Neural progenitor cell (in vitro differentiated cells): ENCODE measurements around the gene MLH1. TPM values are rescaled to one million over a fixed set of nuclear protein-coding genes. Genes with fewer than 3 reads are reported as not detected.

ENCODE experiments used
- DNase-seq: peaks from one replicate; pipeline ENCODE4 v3.0.0-alpha.2; 2016; ENCODE audit warnings: low spot score
- H2AFZ ChIP-seq: fragments of 200-600 bp; sonication (generic); replicated peaks from 2 replicates; pipeline ENCODE4 v1.6.1; 2016; ENCODE audit warnings: antibody characterized with exemption
- H3F3A ChIP-seq: fragments of 200-600 bp; sonication (generic); 2 replicates; pipeline ENCODE4 v1.6.1; 2016; ENCODE audit warnings: antibody characterized with exemption, low read depth
- H3K27ac ChIP-seq: fragments of 200-600 bp; sonication (generic); 2 replicates; pipeline ENCODE4 v1.5.1; 2016; ENCODE audit warnings: mild to moderate bottlenecking
- H3K27me3 ChIP-seq: fragments of 200-600 bp; sonication (generic); 2 replicates; pipeline ENCODE4 v1.6.1; 2016; ENCODE audit warnings: mild to moderate bottlenecking, moderate library complexity
- H3K36me3 ChIP-seq: fragments of 200-600 bp; sonication (generic); 2 replicates; pipeline ENCODE4 v1.5.1; 2016
- H3K4me1 ChIP-seq: fragments of 200-600 bp; sonication (generic); 2 replicates; pipeline ENCODE4 v1.6.1; 2016; ENCODE audit warnings: mixed run types
- H3K4me2 ChIP-seq: fragments of 200-600 bp; sonication (generic); 2 replicates; pipeline ENCODE4 v1.6.1; 2016
- H3K4me3 ChIP-seq: fragments of 200-600 bp; sonication (generic); 2 replicates; pipeline ENCODE4 v1.5.1; 2016
- H3K79me2 ChIP-seq: fragments of 200-600 bp; sonication (generic); 2 replicates; pipeline ENCODE4 v1.6.1; 2016; ENCODE audit warnings: low read depth
- H3K9ac ChIP-seq: fragments of 200-600 bp; sonication (generic); 2 replicates; pipeline ENCODE4 v1.6.1; 2016
- H3K9me3 ChIP-seq: fragments of 200-600 bp; sonication (generic); 2 replicates; pipeline ENCODE4 v1.5.1; 2016; ENCODE audit warnings: low read depth
- H4K20me1 ChIP-seq: fragments of 200-600 bp; sonication (generic); 2 replicates; pipeline ENCODE4 v1.6.1; 2016; ENCODE audit warnings: low read depth
- H3K27ac Mint-ChIP-seq: 3 replicates; pipeline ENCODE4 v1.8.0; 2021; ENCODE audit warnings: mixed read lengths
- H3K27me3 Mint-ChIP-seq: 2 replicates; pipeline ENCODE4 v1.8.0; 2022; ENCODE audit warnings: low read depth, mild to moderate bottlenecking, inconsistent platforms, moderate library complexity, mixed read lengths; ENCODE audit not compliant: insufficient read depth
- H3K36me3 Mint-ChIP-seq: 3 replicates; pipeline ENCODE4 v1.8.0; 2021; ENCODE audit warnings: mixed read lengths
- H3K4me1 Mint-ChIP-seq: 3 replicates; pipeline ENCODE4 v1.8.0; 2021; ENCODE audit warnings: mixed read lengths
- H3K4me3 Mint-ChIP-seq: 3 replicates; pipeline ENCODE4 v1.8.0; 2021; ENCODE audit warnings: mild to moderate bottlenecking, moderate library complexity, mixed read lengths
- H3K9me3 Mint-ChIP-seq: 3 replicates; pipeline ENCODE4 v1.8.0; 2020; ENCODE audit warnings: mixed read lengths
- CTCF ChIP-seq: fragments of 200-600 bp; sonication (generic); IDR thresholded peaks from 2 replicates; pipeline ENCODE4 v1.5.1; 2017; ENCODE audit warnings: antibody characterized with exemption, mild to moderate bottlenecking
- EZH2 ChIP-seq: fragments of 200-600 bp; sonication (generic); IDR thresholded peaks from 2 replicates; pipeline ENCODE4 v1.6.1; 2017; ENCODE audit warnings: antibody characterized with exemption, mild to moderate bottlenecking, moderate library complexity
- EZH2phosphoT487 ChIP-seq: fragments of 200-600 bp; sonication (generic); IDR thresholded peaks from 2 replicates; pipeline ENCODE4 v1.6.1; 2017; ENCODE audit warnings: antibody characterized with exemption
- total RNA-seq: library from RNA; depleted of rRNA; stranded (reverse); fragments of >200 nt; gene quantifications from 2 replicates; pipeline ENCODE4 v1.2.3, GENCODE V29; 2015; ENCODE audit warnings: low replicate concordance

Gene MLH1
- total RNA-seq, 1 donor from 2014 or later = 71.1 TPM

- H2AFZ ChIP-seq = no peak overlapping the region
- peaks cover 5% of the 10 kb centered on the region for H3K36me3 ChIP-seq
- Mint-ChIP-seq H3K27ac (no peak overlapping the region), H3K4me1 (no peaks in the 10 kb centered on the region), H3K9me3 (peaks cover 30% of the 10 kb centered on the region), H3K4me3 (no peak overlapping the region), H3K36me3 (peaks cover 46% of the 10 kb centered on the region), H3K27me3 (peaks cover 6% of the 10 kb centered on the region)
- no peaks in the 10 kb centered on the region for H4K20me1 ChIP-seq
- TF ChIP-seq EZH2phosphoT487 = no peak
- TF ChIP-seq CTCF = no peak
- TF ChIP-seq EZH2 = no peak
- DNase-seq = no peak
- H3K4me1 ChIP-seq = no peaks in the 10 kb centered on the region
- no peak overlapping the region for H3K4me3 ChIP-seq
- no peaks in the 10 kb centered on the region for H3K27me3 ChIP-seq
- no peak overlapping the region for H3K4me2 ChIP-seq
- no peak overlapping the region for H3K9ac ChIP-seq
- no peaks in the 10 kb centered on the region for H3K79me2 ChIP-seq
- H3K9me3 ChIP-seq = no peaks in the 10 kb centered on the region
- H3F3A ChIP-seq = no peaks in the 10 kb centered on the region
- no peak overlapping the region for H3K27ac ChIP-seq
Measured at GRCh38 chr3:36981006-36981405, 12.3 kb upstream of the MLH1 start.

GRCh38 chr3:36988356-36988755 lies 5.0 kb upstream of the MLH1 start:
- no peak for DNase-seq
- Mint-ChIP-seq H3K4me1 (peaks cover 36% of the 10 kb centered on the region), H3K4me3 (no peak overlapping the region), H3K9me3 (no peaks in the 10 kb centered on the region), H3K27ac (no peak overlapping the region), H3K27me3 (peaks cover 4% of the 10 kb centered on the region), H3K36me3 (peaks cover 26% of the 10 kb centered on the region)
- H3K4me3 ChIP-seq = no peak overlapping the region
- H3F3A ChIP-seq = peaks cover 13% of the 10 kb centered on the region
- H3K4me2 ChIP-seq = peak overlapping the region; percentile 87
- no peak overlapping the region for H2AFZ ChIP-seq
- peaks cover 30% of the 10 kb centered on the region for H3K4me1 ChIP-seq
- no peak overlapping the region for H3K9ac ChIP-seq
- H3K79me2 ChIP-seq = peaks cover 53% of the 10 kb centered on the region
- H4K20me1 ChIP-seq = peaks cover 41% of the 10 kb centered on the region
- H3K9me3 ChIP-seq = no peaks in the 10 kb centered on the region
- H3K27ac ChIP-seq = no peak overlapping the region
- H3K27me3 ChIP-seq = no peaks in the 10 kb centered on the region
- H3K36me3 ChIP-seq = peaks cover 9% of the 10 kb centered on the region
- TF ChIP-seq CTCF (no peak), EZH2 (no peak), EZH2phosphoT487 (no peak)

- Histone ChIP-seq H3K9me3 (no peaks in the 10 kb centered on the region), H3F3A (peaks cover 13% of the 10 kb centered on the region), H3K27ac (no peak overlapping the region), H3K4me1 (peaks cover 30% of the 10 kb centered on the region), H3K4me3 (peak overlapping the region; percentile 66), H3K4me2 (peak overlapping the region; percentile 87), H3K79me2 (peaks cover 56% of the 10 kb centered on the region), H3K9ac (no peak overlapping the region), H3K36me3 (peaks cover 9% of the 10 kb centered on the region), H3K27me3 (no peaks in the 10 kb centered on the region), H4K20me1 (peaks cover 41% of the 10 kb centered on the region), H2AFZ (no peak overlapping the region)
- TF ChIP-seq CTCF (no peak), EZH2 (no peak), EZH2phosphoT487 (no peak)
- no peaks in the 10 kb centered on the region for H3K9me3 Mint-ChIP-seq
- H3K4me1 Mint-ChIP-seq = peaks cover 36% of the 10 kb centered on the region
- H3K4me3 Mint-ChIP-seq = peak overlapping the region; percentile 24
- H3K36me3 Mint-ChIP-seq = peaks cover 22% of the 10 kb centered on the region
- no peak overlapping the region for H3K27ac Mint-ChIP-seq
- H3K27me3 Mint-ChIP-seq = peaks cover 2% of the 10 kb centered on the region
- no peak for DNase-seq
Measured at GRCh38 chr3:36989005-36989404, 4.3 kb upstream of the MLH1 start.

GRCh38 chr3:36989568-36989967 lies 3.8 kb upstream of the MLH1 start:
- no peak overlapping the region for H3K27ac Mint-ChIP-seq
- peak overlapping the region; percentile 20 for H3K4me3 Mint-ChIP-seq
- Histone ChIP-seq H3K9ac (peak overlapping the region; percentile 4), H3F3A (peaks cover 13% of the 10 kb centered on the region), H3K27ac (no peak overlapping the region), H3K4me1 (peaks cover 35% of the 10 kb centered on the region), H3K4me2 (peak overlapping the region; percentile 87), H3K79me2 (peaks cover 62% of the 10 kb centered on the region), H2AFZ (no peak overlapping the region), H3K4me3 (peak overlapping the region; percentile 66), H3K36me3 (peaks cover 9% of the 10 kb centered on the region), H4K20me1 (peaks cover 41% of the 10 kb centered on the region), H3K27me3 (no peaks in the 10 kb centered on the region), H3K9me3 (no peaks in the 10 kb centered on the region)
- no peaks in the 10 kb centered on the region for H3K9me3 Mint-ChIP-seq
- TF ChIP-seq EZH2 = no peak
- TF ChIP-seq EZH2phosphoT487 = no peak
- no peak for TF ChIP-seq CTCF
- H3K27me3 Mint-ChIP-seq = peaks cover 2% of the 10 kb centered on the region
- no peak for DNase-seq
- H3K36me3 Mint-ChIP-seq = peaks cover 18% of the 10 kb centered on the region
- peaks cover 36% of the 10 kb centered on the region for H3K4me1 Mint-ChIP-seq
